H1 (cell line): ENCODE measurements around the gene CHST11. TPM values are rescaled to one million over a fixed set of nuclear protein-coding genes. Genes with fewer than 3 reads are reported as not detected.

Experiments used
- E2F6 ChIP-seq: IDR thresholded peaks from 2 replicates; pipeline ENCODE4 v1.6.1; 2012; ENCODE audit warnings: inconsistent platforms
- polyA plus RNA-seq, 7 experiments: library from polyadenylated mRNA; depleted of rRNA in 3 of 7; stranded (reverse) in 5 of 7; unstranded in 2 of 7; fragments of >200 nt in 5 of 7; fragments of 200-250 nt in 2 of 7; gene quantifications; 1 replicate in 5 of 7; 2 replicates in 1 of 7; 4 replicates in 1 of 7; pipeline versions ENCODE4 v1.2.1 to v1.2.3, GENCODE V29; 2011 to 2013; ENCODE audit warnings: missing spikeins in 2 of 7, mixed read lengths in 2 of 7
- total RNA-seq: library from RNA; stranded (reverse); fragmentation: NEBNext Ultra II Directional; extraction: Animal tissue kit (Norgen Biotek cat#: 25700); gene quantifications from 2 replicates; pipeline ENCODE4 v1.2.1, GENCODE V29; 2021

Gene CHST11
- total and polyA plus RNA-seq, 2 of the 8 experiments (the other 6 are each of a cell fraction or from before 2014, with no cell fraction given) = 14.4 to 20.8 TPM

GRCh38 chr12:104513681-104514080, 56.9 kb downstream of the CHST11 start (continued):
- no peak for TF ChIP-seq E2F6
